ENCODE measurements around the gene PTPRN2. TPM values are rescaled to one million over a fixed set of nuclear protein-coding genes. Genes with fewer than 3 reads are reported as not detected.

Gene PTPRN2
- polyA plus RNA-seq, 1 of the 3 experiments (the other 2 are of a cell fraction), result 4.0 TPM

- TF ChIP-seq NRF1 (IDR thresholded peaks at IDR 0.05; ENCODE audit: low read depth, low read length) (no peak), SIN3A (IDR thresholded peaks at IDR 0.05; ENCODE audit: borderline replicate concordance, low read depth, low read length) (no peak), PBX3 (IDR thresholded peaks at IDR 0.05) (no peak), FOXM1 (IDR thresholded peaks at IDR 0.05; ENCODE audit: low read depth) (no peak), GATA2 (CRISPR knock-in tag; IDR thresholded peaks at IDR 0.05) (no peak), USF1 (IDR thresholded peaks at IDR 0.05; ENCODE audit: borderline replicate concordance, low read depth) (no peak), NFIC (IDR thresholded peaks at IDR 0.05; ENCODE audit: borderline replicate concordance) (no peak)
- WGBS (ENCODE audit: low lambda C conversion rate), result 72% methylated on average over 15 of the region's 15 CpGs
- Histone ChIP-seq H3K36me3 (replicated peaks in 1 of 2; ENCODE audit: control insufficient read depth in 1 of 2, insufficient read depth in 2 of 2, low read length in 1 of 2) (no peaks in the 10 kb centered on the region), H3K4me2 (no peak overlapping the region), H4K20me1 (ENCODE audit: insufficient read depth) (no peaks in the 10 kb centered on the region), H3F3A (replicated peaks; ENCODE audit: insufficient read depth) (no peaks in the 10 kb centered on the region), H3K4me1 (ENCODE audit: control insufficient read depth in 1 of 2, insufficient read depth in 2 of 2, low read depth in 1 of 2, low read length in 1 of 2) (no peaks in the 10 kb centered on the region; a peak in 1 of 4 replicates), H3K9ac (no peak overlapping the region), H3K4me3 (ENCODE audit: low read depth in 2 of 2, low read length in 1 of 2) (no peak overlapping the region), H3K79me2 (ENCODE audit: insufficient read depth) (no peaks in the 10 kb centered on the region), H2AFZ (ENCODE audit: low read depth) (no peak overlapping the region), H3K27me3 (ENCODE audit: insufficient read depth) (no peaks in the 10 kb centered on the region), H3K9me3 (no peaks in the 10 kb centered on the region; the same call in 1 of the 2 replicates), H3K27ac (ENCODE audit: low read depth in 2 of 2, low read length in 1 of 2) (no peak overlapping the region), H3K9me2 (no peaks in the 10 kb centered on the region)
- ChIA-PET CTCF (no interaction called here), POLR2A (no interaction called here)
- no peak for DNase-seq
These were observed 787.3 kb downstream of the PTPRN2 start for GRCh38 chr7:157800281-157800680.

- no peak for DNase-seq
- Histone ChIP-seq H3K27ac (ENCODE audit: low read depth in 2 of 2, low read length in 1 of 2) (no peak overlapping the region), H3K9me3 (no peaks in the 10 kb centered on the region; the same call in 1 of the 2 replicates), H3K9ac (no peak overlapping the region), H3K4me3 (ENCODE audit: low read depth in 2 of 2, low read length in 1 of 2) (no peak overlapping the region), H2AFZ (ENCODE audit: low read depth) (no peak overlapping the region), H3K9me2 (no peaks in the 10 kb centered on the region), H3K4me1 (ENCODE audit: control insufficient read depth in 1 of 2, insufficient read depth in 2 of 2, low read depth in 1 of 2, low read length in 1 of 2) (no peaks in the 10 kb centered on the region), H4K20me1 (ENCODE audit: insufficient read depth) (no peaks in the 10 kb centered on the region), H3F3A (replicated peaks; ENCODE audit: insufficient read depth) (no peaks in the 10 kb centered on the region), H3K36me3 (replicated peaks in 1 of 2; ENCODE audit: control insufficient read depth in 1 of 2, insufficient read depth in 2 of 2, low read length in 1 of 2) (no peaks in the 10 kb centered on the region), H3K27me3 (ENCODE audit: insufficient read depth) (no peaks in the 10 kb centered on the region), H3K4me2 (no peak overlapping the region), H3K79me2 (ENCODE audit: insufficient read depth) (no peaks in the 10 kb centered on the region)
- CTCF ChIA-PET, result no interaction called here
- TF ChIP-seq RCOR1 (IDR thresholded peaks at IDR 0.05; ENCODE audit: low read length), result no peak
- POLR2A ChIA-PET, result no interaction called here
- 59% methylated on average over 15 of the region's 19 CpGs for whole genome bisulfite sequencing (ENCODE audit: low lambda C conversion rate)
These were observed 788.4 kb downstream of the PTPRN2 start for GRCh38 chr7:157799076-157799685.

- no peaks in the 10 kb centered on the region for H3K79me2 ChIP-seq (ENCODE audit: insufficient read depth)
- no peaks in the 10 kb centered on the region for H3K36me3 ChIP-seq (replicated peaks in 1 of 2; ENCODE audit: control insufficient read depth in 1 of 2, insufficient read depth in 2 of 2, low read length in 1 of 2)
- H3K9me2 ChIP-seq, result no peaks in the 10 kb centered on the region
- POLR2A ChIA-PET, result no interaction called here
- H3K4me2 ChIP-seq, result no peak overlapping the region
- no peaks in the 10 kb centered on the region for H3K4me1 ChIP-seq (ENCODE audit: control insufficient read depth in 1 of 2, insufficient read depth in 2 of 2, low read depth in 1 of 2, low read length in 1 of 2)
- no peak overlapping the region for H3K9ac ChIP-seq
- no peak overlapping the region for H3K4me3 ChIP-seq (ENCODE audit: low read depth in 2 of 2, low read length in 1 of 2)
- no peaks in the 10 kb centered on the region; the same call in 1 of the 2 replicates for H3K9me3 ChIP-seq
- no peaks in the 10 kb centered on the region for H3F3A ChIP-seq (replicated peaks; ENCODE audit: insufficient read depth)
- CTCF ChIA-PET, result no interaction called here
- no peaks in the 10 kb centered on the region for H4K20me1 ChIP-seq (ENCODE audit: insufficient read depth)
- no peak overlapping the region for H2AFZ ChIP-seq (ENCODE audit: low read depth)
- WGBS (ENCODE audit: low lambda C conversion rate), result 38% methylated on average over 7 of the region's 12 CpGs
- no peak overlapping the region for H3K27ac ChIP-seq (ENCODE audit: low read depth in 2 of 2, low read length in 1 of 2)
- no peaks in the 10 kb centered on the region for H3K27me3 ChIP-seq (ENCODE audit: insufficient read depth)
- no peak for DNase-seq
- TF ChIP-seq MXI1 (IDR thresholded peaks at IDR 0.05; ENCODE audit: low read depth, low read length) (no peak), IRF3 (IDR thresholded peaks at IDR 0.05; ENCODE audit: low read depth, low read length) (no peak), CTCF (IDR thresholded peaks at IDR 0.05) (no peak), EP300 (IDR thresholded peaks at IDR 0.05; ENCODE audit: borderline replicate concordance in 1 of 2, low read depth in 1 of 2, low read length in 1 of 2) (no peak), RAD21 (IDR thresholded peaks at IDR 0.05; ENCODE audit: low read length) (no peak), USF2 (IDR thresholded peaks at IDR 0.05; ENCODE audit: borderline replicate concordance, low read depth, low read length) (no peak), EZH2phosphoT487 (IDR thresholded peaks at IDR 0.05; ENCODE audit: borderline replicate concordance, low read depth) (no peak), RXRA (IDR thresholded peaks at IDR 0.05; ENCODE audit: borderline replicate concordance, low read depth) (no peak), NFIC (IDR thresholded peaks at IDR 0.05; ENCODE audit: borderline replicate concordance) (no peak), FOXM1 (IDR thresholded peaks at IDR 0.05; ENCODE audit: low read depth) (no peak), GATA2 (CRISPR knock-in tag; IDR thresholded peaks at IDR 0.05) (no peak)
These were observed 790.3 kb downstream of the PTPRN2 start for GRCh38 chr7:157797361-157797760.
